ENCODE data around the gene AOAH. TPM values are rescaled to one million over a fixed set of nuclear protein-coding genes. Genes with fewer than 3 reads are reported as not detected.

AOAH gene
- total RNA-seq, 1 experiment from 2014 or later: 0.39 TPM

- Histone ChIP-seq H2AFZ (ENCODE audit: low read length) (no peak overlapping the region), H3K9ac (ENCODE audit: extremely low read depth, insufficient read length, low read length) (no peak overlapping the region), H4K20me1 (ENCODE audit: control insufficient read depth, insufficient read depth, insufficient read length) (no peaks in the 10 kb centered on the region), H2BK12ac (ENCODE audit: insufficient read length, low read depth, low read length) (no peak overlapping the region), H3K4me2 (ENCODE audit: insufficient read depth, insufficient read length, low read length) (no peak overlapping the region), H2AK5ac (ENCODE audit: insufficient read length, low read length) (no peak overlapping the region), H2BK15ac (ENCODE audit: low read depth, low read length) (no peak overlapping the region), H3K27me3 (ENCODE audit: insufficient read depth, low read length) (no peaks in the 10 kb centered on the region), H3K4ac (ENCODE audit: low read depth, low read length) (no peak overlapping the region), H3K27ac (ENCODE audit: insufficient read length, low read depth, low read length) (no peak overlapping the region), H4K5ac (ENCODE audit: insufficient read length, low read depth, low read length) (no peak overlapping the region), H3K18ac (ENCODE audit: insufficient read length, low read depth, low read length) (no peak overlapping the region), H2BK5ac (ENCODE audit: insufficient read length, low read length) (no peak overlapping the region), H3K79me2 (ENCODE audit: insufficient read depth, low read length) (no peaks in the 10 kb centered on the region), H3K4me1 (ENCODE audit: insufficient read depth, low read length) (no peaks in the 10 kb centered on the region), H2BK120ac (ENCODE audit: low read depth, low read length, poor library complexity, severe bottlenecking) (no peak overlapping the region), H3K14ac (ENCODE audit: insufficient read depth, low read length) (no peak overlapping the region), H3K79me1 (ENCODE audit: insufficient read depth, low read depth, low read length, poor library complexity, severe bottlenecking) (no peaks in the 10 kb centered on the region), H3K56ac (ENCODE audit: insufficient read length, low read depth, low read length) (no peak overlapping the region), H3K23ac (ENCODE audit: insufficient read length, low read depth, low read length) (no peak overlapping the region), H3K9me3 (ENCODE audit: control insufficient read depth, low read depth, low read length) (no peaks in the 10 kb centered on the region), H4K91ac (ENCODE audit: insufficient read length, low read depth, low read length) (no peak overlapping the region), H2BK20ac (ENCODE audit: low read depth, low read length, poor library complexity, severe bottlenecking) (no peak overlapping the region), H4K8ac (replicated peaks; ENCODE audit: insufficient read length, low read depth, low read length) (no peak overlapping the region), H3K23me2 (ENCODE audit: insufficient read length, low read depth, low read length, poor library complexity, severe bottlenecking) (no peaks in the 10 kb centered on the region), H3T11ph (ENCODE audit: low read length) (no peak overlapping the region)
- no CpG with 5 or more reads among the region's 6 CpGs for WGBS (ENCODE audit: extremely low coverage, insufficient read length, low lambda C conversion rate)
- no peak overlapping the region for H3K27ac Mint-ChIP-seq
- no peak for TF ChIP-seq CTCF (conservative IDR thresholded peaks at IDR 0.05)
- no peaks in the 10 kb centered on the region; a peak in 1 of 5 replicates for H3K9me3 Mint-ChIP-seq
- H3K27me3 Mint-ChIP-seq (ENCODE audit: low read depth): no peaks in the 10 kb centered on the region
- DNase-seq: no peak
- H3K36me3 Mint-ChIP-seq (ENCODE audit: insufficient read depth in 1 of 3, low read depth in 3 of 3): no peaks in the 10 kb centered on the region
- 0 out of 4 replicates have a peak, but pooled peaks cover 0 to 2% of the 10 kb centered on the region in 2 experiments for H3K4me1 Mint-ChIP-seq
- H3K4me3 Mint-ChIP-seq: no peak overlapping the region
Measured at GRCh38 chr7:36474283-36475010, 249.8 kb downstream of the AOAH start.

Measured in H9 (cell line).